Neural cell (in vitro differentiated cells): ENCODE results near the gene SS18L1.

Source experiments
- CTCF ChIP-seq: fragments of 450-650 bp; IDR thresholded peaks from 2 replicates; pipeline ENCODE4 v1.5.1; 2014; ENCODE audit warnings: antibody characterized with exemption, mild to moderate bottlenecking, moderate library complexity; ENCODE audit not compliant: poor library complexity, severe bottlenecking
- EP300 ChIP-seq: fragments of 450-650 bp; conservative IDR thresholded peaks from 2 replicates; pipeline ENCODE4 v1.6.1; 2014; ENCODE audit warnings: antibody characterized with exemption, mild to moderate bottlenecking, moderate library complexity; ENCODE audit not compliant: poor library complexity, severe bottlenecking
- POLR2AphosphoS5 ChIP-seq: IDR thresholded peaks from 2 replicates; pipeline ENCODE4 v1.6.1; 2012
- RAD21 ChIP-seq: fragments of 450-650 bp; conservative IDR thresholded peaks from 2 replicates; pipeline ENCODE4 v1.6.1; 2014; ENCODE audit warnings: antibody characterized with exemption, mild to moderate bottlenecking, moderate library complexity
- SMC3 ChIP-seq: fragments of 450-650 bp; conservative IDR thresholded peaks from 2 replicates; pipeline ENCODE4 v1.6.1; 2014; ENCODE audit warnings: antibody characterized with exemption, mild to moderate bottlenecking, moderate library complexity; ENCODE audit not compliant: poor library complexity

- no peak for TF ChIP-seq CTCF
- no peak for TF ChIP-seq RAD21
- TF ChIP-seq POLR2AphosphoS5, result no peak
- TF ChIP-seq EP300, result no peak
- no peak for TF ChIP-seq SMC3
These were observed 51.5 kb downstream of the SS18L1 start for GRCh38 chr20:62195075-62195405.
